Measurements from ENCODE around the gene KCTD5. TPM values are rescaled to one million over a fixed set of nuclear protein-coding genes. Genes with fewer than 3 reads are reported as not detected.

Gene KCTD5
- total RNA-seq, 2 experiments from 2014 or later = 20.6 to 22.6 TPM

DNA sequence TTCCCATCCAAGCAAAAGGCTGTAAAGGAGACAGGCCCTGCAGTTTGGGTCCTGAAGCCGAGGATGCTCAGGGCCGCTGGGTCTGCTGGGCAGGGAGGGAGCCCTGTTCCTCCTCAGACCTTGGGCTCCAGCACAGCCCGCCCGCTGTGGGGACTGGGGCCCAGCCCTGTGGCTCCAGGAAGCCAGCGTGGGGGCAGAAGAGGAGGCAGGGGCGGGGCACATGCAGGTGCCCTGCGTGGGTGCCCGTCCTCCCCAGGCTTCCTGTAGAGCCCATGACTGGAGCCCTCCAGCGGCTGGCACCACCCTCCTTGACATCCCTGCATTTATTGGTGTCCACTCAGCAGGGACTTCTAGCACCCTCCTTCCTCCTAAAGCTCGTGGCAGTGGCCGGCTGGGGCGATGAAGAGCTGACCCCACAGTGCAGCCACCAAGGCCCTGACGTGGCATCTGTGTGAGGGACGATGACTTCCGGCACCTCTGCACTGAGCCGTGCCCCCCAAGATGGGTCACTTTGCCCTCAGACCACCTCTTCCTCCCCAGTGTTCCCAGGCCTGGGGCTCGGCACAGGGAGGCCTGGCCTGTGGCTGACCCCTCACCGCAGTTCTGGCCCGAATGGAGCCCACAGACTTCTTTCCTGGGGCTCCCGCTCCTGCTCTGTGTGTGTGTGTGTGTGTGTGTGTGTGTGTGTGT lies 27.8 kb downstream of the KCTD5 start:
- intact Hi-C loops (cut with DNase I, micrococcal nuclease) = no loop called here
- CTCF ChIA-PET = no interaction called here
- no peaks in the 10 kb centered on the region for H3K27me3 Mint-ChIP-seq
- POLR2A ChIA-PET = no interaction called here
- H3K36me3 Mint-ChIP-seq (ENCODE audit: low read depth) = peaks cover 11% of the 10 kb centered on the region
- no peak for TF ChIP-seq CTCF (IDR thresholded peaks at IDR 0.05)
- no peaks in the 10 kb centered on the region for H3K4me1 Mint-ChIP-seq (ENCODE audit: low read depth)
- Histone ChIP-seq H3K9me3 (ENCODE audit: control insufficient read depth in 1 of 2, insufficient read depth in 1 of 2, low read length in 2 of 2) (peaks cover 0 to 8% of the 10 kb centered on the region in 2 experiments), H3K4me1 (ENCODE audit: insufficient read depth, low read length) (peaks cover 2% of the 10 kb centered on the region), H3K4me3 (ENCODE audit: low read length) (no peak overlapping the region), H3K27ac (ENCODE audit: low read depth in 1 of 2, low read length in 2 of 2) (no peak overlapping the region), H3K27me3 (ENCODE audit: control insufficient read depth in 1 of 2, insufficient read depth in 2 of 2, low read length in 2 of 2) (no peaks in the 10 kb centered on the region), H3K36me3 (ENCODE audit: insufficient read depth, low read length) (peaks cover 32% of the 10 kb centered on the region)
- DNase-seq (no peak), ATAC-seq (ENCODE audit: poor library complexity) (no peak)
- H3K9me3 Mint-ChIP-seq = no peaks in the 10 kb centered on the region
- H3K4me3 Mint-ChIP-seq = no peak overlapping the region
- H3K27ac Mint-ChIP-seq = no peak overlapping the region

DNA sequence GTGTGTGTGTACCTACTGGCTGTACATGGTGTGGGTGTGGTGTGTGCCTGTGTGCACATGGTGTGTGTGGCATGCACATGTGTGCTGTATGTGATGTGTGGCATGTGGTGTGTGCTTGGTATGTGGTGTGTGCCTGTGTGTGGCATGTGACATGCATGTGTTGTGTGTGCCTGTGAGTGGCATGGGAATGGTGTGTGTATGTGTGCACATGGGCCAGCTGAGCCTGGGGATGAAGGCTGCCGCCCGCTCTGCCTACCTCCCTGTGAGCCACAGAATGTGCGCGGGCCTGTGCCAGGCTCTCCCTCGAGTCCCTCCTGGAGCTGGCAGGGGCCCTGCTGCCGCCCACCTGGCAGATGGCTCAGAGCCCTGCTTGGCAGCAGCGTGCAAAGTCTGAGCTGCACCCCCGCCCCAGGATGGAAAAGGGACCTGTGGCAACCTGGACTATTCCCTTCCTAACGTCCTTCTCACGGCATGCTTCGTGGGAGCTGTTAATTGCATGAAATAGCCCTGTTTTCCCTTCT lies 28.4 kb downstream of the KCTD5 start:
- ATAC-seq (ENCODE audit: poor library complexity) (no peak), DNase-seq (no peak)
- Mint-ChIP-seq H3K27me3 (no peaks in the 10 kb centered on the region), H3K27ac (no peak overlapping the region), H3K4me1 (ENCODE audit: low read depth) (no peaks in the 10 kb centered on the region), H3K9me3 (no peaks in the 10 kb centered on the region), H3K36me3 (ENCODE audit: low read depth) (peaks cover 11% of the 10 kb centered on the region), H3K4me3 (no peak overlapping the region)
- Histone ChIP-seq H3K36me3 (ENCODE audit: insufficient read depth, low read length) (peaks cover 26% of the 10 kb centered on the region), H3K9me3 (ENCODE audit: control insufficient read depth in 1 of 2, insufficient read depth in 1 of 2, low read length in 2 of 2) (peaks cover 0 to 8% of the 10 kb centered on the region in 2 experiments), H3K4me1 (ENCODE audit: insufficient read depth, low read length) (peaks cover 8% of the 10 kb centered on the region), H3K27me3 (ENCODE audit: control insufficient read depth in 1 of 2, insufficient read depth in 2 of 2, low read length in 2 of 2) (no peaks in the 10 kb centered on the region), H3K27ac (ENCODE audit: low read depth in 1 of 2, low read length in 2 of 2) (no peak overlapping the region), H3K4me3 (ENCODE audit: low read length) (no peak overlapping the region)
- intact Hi-C loops (cut with DNase I, micrococcal nuclease) = no loop called here
- no peak for TF ChIP-seq CTCF (IDR thresholded peaks at IDR 0.05)
- CTCF ChIA-PET = no interaction called here
- POLR2A ChIA-PET = no interaction called here

GRCh38 chr16:2711370-2712062 lies 29.2 kb downstream of the KCTD5 start:
- H3K36me3 Mint-ChIP-seq (ENCODE audit: low read depth) = peaks cover 11% of the 10 kb centered on the region
- H3K4me1 ChIP-seq (ENCODE audit: insufficient read depth, low read length) = peaks cover 12% of the 10 kb centered on the region
- no peaks in the 10 kb centered on the region for H3K27me3 ChIP-seq (ENCODE audit: control insufficient read depth in 1 of 2, insufficient read depth in 2 of 2, low read length in 2 of 2)
- ChIA-PET POLR2A (no interaction called here), CTCF (no interaction called here)
- ATAC-seq (ENCODE audit: poor library complexity) (no peak), DNase-seq (no peak)
- TF ChIP-seq CTCF (IDR thresholded peaks at IDR 0.05) = no peak
- no peak overlapping the region for H3K4me3 Mint-ChIP-seq
- H3K27ac Mint-ChIP-seq = no peak overlapping the region
- no peaks in the 10 kb centered on the region for H3K27me3 Mint-ChIP-seq
- intact Hi-C loops (cut with DNase I, micrococcal nuclease) = no loop called here
- H3K4me1 Mint-ChIP-seq (ENCODE audit: low read depth) = no peaks in the 10 kb centered on the region
- H3K9me3 ChIP-seq (ENCODE audit: control insufficient read depth in 1 of 2, insufficient read depth in 1 of 2, low read length in 2 of 2) = peaks cover 0 to 8% of the 10 kb centered on the region in 2 experiments
- no peak overlapping the region for H3K27ac ChIP-seq (ENCODE audit: low read depth in 1 of 2, low read length in 2 of 2)
- H3K9me3 Mint-ChIP-seq = no peaks in the 10 kb centered on the region
- peaks cover 20% of the 10 kb centered on the region for H3K36me3 ChIP-seq (ENCODE audit: insufficient read depth, low read length)
- no peak overlapping the region for H3K4me3 ChIP-seq (ENCODE audit: low read length)
